ENCODE data around the gene KIF3C. TPM values are rescaled to one million over a fixed set of nuclear protein-coding genes. Genes with fewer than 3 reads are reported as not detected.

KIF3C gene
- total and polyA plus RNA-seq, 2 donors (not counting 3 experiments of a cell fraction or from before 2014, with no cell fraction given): 11.4 to 40.7 TPM

GRCh38 chr2:25980951-25981350, 1.3 kb downstream of the KIF3C start:
- Histone ChIP-seq H3K9me1 (replicated peaks; ENCODE audit: control insufficient read depth, extremely low read depth, insufficient read depth, low read length) (no peaks in the 10 kb centered on the region), H3K9me3 (replicated peaks; ENCODE audit: control insufficient read depth, insufficient read depth, low read length) (no peaks in the 10 kb centered on the region), H3K27ac (ENCODE audit: insufficient read depth, low read depth, low read length) (no peak overlapping the region), H3K9ac (replicated peaks; ENCODE audit: extremely low read depth, insufficient read depth, low read length) (no peak overlapping the region), H3K27me3 (ENCODE audit: control insufficient read depth in 2 of 2, insufficient read depth in 2 of 2, low read length in 2 of 2) (no peaks in the 10 kb centered on the region), H3K4me2 (ENCODE audit: insufficient read depth, low read length) (no peak overlapping the region), H2AFZ (ENCODE audit: low read depth, low read length) (no peak overlapping the region), H3K4me3 (replicated peaks in 1 of 3; ENCODE audit: insufficient read depth in 1 of 3, low read depth in 1 of 3, low read length in 3 of 3) (no peak overlapping the region), H3K4me1 (ENCODE audit: control insufficient read depth, extremely low read depth, insufficient read depth, low read length) (peaks cover 43% of the 10 kb centered on the region), H3K79me2 (ENCODE audit: control insufficient read depth, insufficient read depth, low read length) (peaks cover 39% of the 10 kb centered on the region), H3K36me3 (ENCODE audit: control insufficient read depth in 2 of 2, extremely low read depth in 1 of 2, insufficient read depth in 2 of 2, low read length in 2 of 2) (peaks cover 1 to 2% of the 10 kb centered on the region in 2 experiments), H4K20me1 (replicated peaks; ENCODE audit: control insufficient read depth, extremely low read depth, insufficient read depth, low read length) (no peaks in the 10 kb centered on the region)
- FAIRE-seq (no peak), DNase-seq (ENCODE audit: low read depth, low spot score) (no peak)
- BruUV-seq (replicated peaks): no TSS peak
- TF ChIP-seq, protein P1, sequence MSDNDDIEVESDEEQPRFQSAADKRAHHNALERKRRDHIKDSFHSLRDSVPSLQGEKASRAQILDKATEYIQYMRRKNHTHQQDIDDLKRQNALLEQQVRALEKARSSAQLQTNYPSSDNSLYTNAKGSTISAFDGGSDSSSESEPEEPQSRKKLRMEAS (IDR thresholded peaks at IDR 0.05; ENCODE audit: insufficient read depth, insufficient read length): no peak
- TF ChIP-seq JUN (IDR thresholded peaks at IDR 0.05; ENCODE audit: borderline replicate concordance, insufficient read depth, insufficient read length, low read depth): no peak
- no peak for TF ChIP-seq POLR2A (IDR thresholded peaks at IDR 0.05; ENCODE audit: low read depth, low read length)
- no peak for TF ChIP-seq MYC (IDR thresholded peaks at IDR 0.05; ENCODE audit: low read depth, low read length)
- no peak for TF ChIP-seq CTCF (IDR thresholded peaks at IDR 0.05; ENCODE audit: extremely low read depth in 1 of 2, insufficient read depth in 1 of 2, low read depth in 1 of 2, low read length in 2 of 2)
- no peak for TF ChIP-seq EZH2 (IDR thresholded peaks at IDR 0.05; ENCODE audit: borderline replicate concordance, low read depth, low read length, severe bottlenecking)
- no peak for TF ChIP-seq POLR2AphosphoS5 (IDR thresholded peaks at IDR 0.05; ENCODE audit: insufficient read depth, low read depth, low read length)
- no peak for TF ChIP-seq FOS (IDR thresholded peaks at IDR 0.05; ENCODE audit: borderline replicate concordance, insufficient read depth, low read length)
- TF ChIP-seq GATA2 (IDR thresholded peaks at IDR 0.05; ENCODE audit: insufficient read depth, insufficient read length, low read depth, low read length): no peak
- CTCF ChIA-PET: interaction anchor here (1.2 to 2.1 kb wide), 4 partner anchors 14 to 30 kb away, joined by 3 to 9 read pairs (median 6); no protein-coding TSS in a partner anchor
- intact Hi-C loops (cut with micrococcal nuclease) (no loop called here), dilution Hi-C loops (cut with MboI; ENCODE audit: extremely low pct_ligation_motif_present, low sequenced_read_pairs) (no loop called here)
- POLR2A ChIA-PET: no interaction called here

Measured in endothelial cell of umbilical vein (primary cell).